ENCODE measurements around the gene LSP1. TPM values are rescaled to one million over a fixed set of nuclear protein-coding genes. Genes with fewer than 3 reads are reported as not detected.
"Not testable (repeated sequence)": the region's sequence is repeated elsewhere in the genome, so short reads cannot be mapped to it uniquely, and the experiment has no call there.

Gene LSP1
- total RNA-seq, 3 donors from 2014 or later: 21.4 to 36.0 (median 23.6) TPM

DNA sequence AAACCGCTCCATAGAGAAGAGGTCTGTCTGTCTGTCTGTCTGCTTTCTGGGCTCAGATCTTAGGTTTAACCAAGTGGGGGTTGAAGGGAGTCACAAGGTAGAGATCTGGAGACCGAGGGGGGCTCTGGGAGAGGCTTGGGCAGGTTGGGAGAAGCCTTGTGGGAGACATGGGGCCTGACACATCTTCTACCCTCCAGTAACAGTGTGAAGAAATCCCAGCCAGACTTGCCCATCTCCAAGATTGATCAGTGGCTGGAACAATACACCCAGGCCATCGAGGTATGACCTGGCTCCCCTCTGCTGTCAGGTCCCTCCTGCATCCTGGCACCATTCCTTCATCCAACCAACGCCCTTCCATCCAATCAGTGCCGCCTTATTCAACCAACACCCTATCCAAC lies 31.4 kb downstream of the LSP1 start:
- Histone ChIP-seq H3K9me3 (no peaks in the 10 kb centered on the region), H3K36me3 (no peaks in the 10 kb centered on the region), H3K4me3 (no peak overlapping the region), H3K27me3 (no peaks in the 10 kb centered on the region), H3K4me1 (peaks cover 5 to 11% of the 10 kb centered on the region in 2 donors), H3K27ac (no peak overlapping the region)
- no peak for TF ChIP-seq POLR2A (IDR thresholded peaks at IDR 0.05)
- TF ChIP-seq POLR2AphosphoS5 (IDR thresholded peaks at IDR 0.05): no peak
- TF ChIP-seq, protein P1, sequence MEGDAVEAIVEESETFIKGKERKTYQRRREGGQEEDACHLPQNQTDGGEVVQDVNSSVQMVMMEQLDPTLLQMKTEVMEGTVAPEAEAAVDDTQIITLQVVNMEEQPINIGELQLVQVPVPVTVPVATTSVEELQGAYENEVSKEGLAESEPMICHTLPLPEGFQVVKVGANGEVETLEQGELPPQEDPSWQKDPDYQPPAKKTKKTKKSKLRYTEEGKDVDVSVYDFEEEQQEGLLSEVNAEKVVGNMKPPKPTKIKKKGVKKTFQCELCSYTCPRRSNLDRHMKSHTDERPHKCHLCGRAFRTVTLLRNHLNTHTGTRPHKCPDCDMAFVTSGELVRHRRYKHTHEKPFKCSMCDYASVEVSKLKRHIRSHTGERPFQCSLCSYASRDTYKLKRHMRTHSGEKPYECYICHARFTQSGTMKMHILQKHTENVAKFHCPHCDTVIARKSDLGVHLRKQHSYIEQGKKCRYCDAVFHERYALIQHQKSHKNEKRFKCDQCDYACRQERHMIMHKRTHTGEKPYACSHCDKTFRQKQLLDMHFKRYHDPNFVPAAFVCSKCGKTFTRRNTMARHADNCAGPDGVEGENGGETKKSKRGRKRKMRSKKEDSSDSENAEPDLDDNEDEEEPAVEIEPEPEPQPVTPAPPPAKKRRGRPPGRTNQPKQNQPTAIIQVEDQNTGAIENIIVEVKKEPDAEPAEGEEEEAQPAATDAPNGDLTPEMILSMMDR (IDR thresholded peaks at IDR 0.05): no peak
- intact Hi-C loops (cut with DNase I; ENCODE audit: low total_unique reads): no loop called here
- no peak for DNase-seq (ENCODE audit: low spot score in 2 of 2)

DNA sequence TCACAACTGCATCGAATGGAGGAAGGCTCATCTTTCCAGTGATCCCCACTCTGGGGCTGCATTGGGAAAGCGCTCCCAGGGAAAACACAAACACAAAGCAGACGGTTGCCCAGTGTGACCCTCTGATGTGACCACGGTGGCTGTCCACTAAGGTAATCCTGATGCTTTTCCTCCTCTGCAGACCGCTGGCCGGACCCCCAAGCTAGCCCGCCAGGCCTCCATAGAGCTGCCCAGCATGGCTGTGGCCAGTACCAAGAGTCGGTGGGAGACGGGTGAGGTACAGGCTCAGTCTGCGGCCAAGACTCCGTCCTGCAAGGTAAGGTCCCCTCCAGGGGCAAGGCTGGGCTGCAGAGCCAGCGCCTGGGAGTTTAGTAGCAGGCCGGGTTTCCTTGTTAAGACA lies 33.7 kb downstream of the LSP1 start:
- H3K36me3 ChIP-seq; H3K4me1 ChIP-seq; intact Hi-C loops (cut with DNase I; ENCODE audit: low total_unique reads); H3K27me3 ChIP-seq; DNase-seq (ENCODE audit: low spot score in 2 of 2); H3K9me3 ChIP-seq; H3K27ac ChIP-seq; H3K4me3 ChIP-seq: not testable (repeated sequence)

DNA sequence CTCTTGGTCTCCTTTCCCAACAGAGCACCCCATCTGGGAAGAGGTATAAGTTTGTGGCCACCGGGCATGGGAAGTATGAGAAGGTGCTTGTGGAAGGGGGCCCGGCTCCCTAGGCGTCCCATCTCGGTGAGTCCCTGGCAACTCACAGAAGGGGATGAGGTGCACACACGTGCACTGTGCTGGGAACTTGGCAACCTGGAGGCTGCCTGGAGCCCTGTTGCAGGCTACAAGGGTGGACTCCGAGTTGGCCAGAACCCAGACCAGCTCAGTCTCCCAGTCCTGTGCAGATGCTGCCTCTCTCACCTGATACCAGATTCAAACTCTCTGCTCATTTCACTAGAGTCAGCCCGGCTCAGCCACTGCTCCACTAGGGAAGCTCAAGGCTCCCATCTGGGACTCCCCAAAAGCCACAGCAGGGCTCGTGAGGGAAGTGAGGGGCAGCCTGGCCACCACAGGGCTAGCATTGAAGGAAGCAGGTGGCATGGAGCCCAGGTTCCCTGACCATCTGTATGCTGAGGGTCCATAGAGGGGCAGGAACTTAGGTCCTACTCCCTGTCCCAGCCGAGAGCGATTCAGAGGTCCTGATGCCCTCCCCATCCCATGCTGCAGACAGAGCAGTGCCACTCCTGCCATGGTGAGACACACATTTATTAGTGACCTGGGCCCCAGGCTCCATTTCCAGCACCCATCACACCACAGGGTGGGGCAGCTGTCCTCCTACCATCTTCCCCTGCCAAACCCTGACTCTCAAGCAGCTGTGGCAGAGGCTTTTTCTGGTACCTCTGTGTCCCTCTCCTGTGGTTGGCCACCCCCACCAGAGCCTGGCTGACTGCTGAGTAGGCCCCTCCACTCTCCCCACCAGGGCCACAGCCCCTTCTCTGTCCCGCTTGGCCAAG lies 34.8 kb downstream of the LSP1 start:
- Histone ChIP-seq H3K36me3 (no peaks in the 10 kb centered on the region), H3K27ac (peak overlapping the region; percentile 8 to 74), H3K9me3 (no peaks in the 10 kb centered on the region), H3K4me3 (no peak overlapping the region), H3K27me3 (peaks cover 0 to 4% of the 10 kb centered on the region in 2 donors), H3K4me1 (peaks cover 0 to 5% of the 10 kb centered on the region in 2 donors)
- intact Hi-C loops (cut with DNase I; ENCODE audit: low total_unique reads): no loop called here
- TF ChIP-seq POLR2A (IDR thresholded peaks at IDR 0.05) (no peak), POLR2AphosphoS5 (IDR thresholded peaks at IDR 0.05) (no peak)
- TF ChIP-seq, protein P1 (IDR thresholded peaks at IDR 0.05): no peak
- no peak for DNase-seq (ENCODE audit: low spot score in 2 of 2)

DNA sequence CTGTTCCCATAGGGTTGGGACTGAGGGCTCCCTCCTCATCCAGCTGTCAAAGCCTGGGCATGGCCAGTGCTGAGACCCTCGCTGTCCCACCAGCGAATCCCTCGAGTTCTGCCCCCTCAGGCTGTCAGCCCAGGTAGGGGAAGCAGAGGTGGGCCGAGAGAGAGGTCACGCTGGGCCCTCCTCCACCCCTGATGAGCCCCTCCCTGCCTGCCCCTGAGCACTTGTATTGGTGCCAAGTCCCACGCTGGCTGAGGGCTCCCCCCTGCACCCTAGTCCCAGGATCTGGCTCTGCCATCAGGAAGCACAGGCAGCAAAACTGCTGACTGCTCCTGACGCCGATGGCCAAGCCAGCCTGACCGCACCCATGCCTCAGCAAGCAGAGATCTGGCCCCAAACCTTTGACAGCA lies 35.5 kb downstream of the LSP1 start:
- Histone ChIP-seq H3K4me1 (peaks cover 0 to 5% of the 10 kb centered on the region in 2 donors), H3K4me3 (no peak overlapping the region), H3K27ac (peak overlapping the region; percentile 8 to 74), H3K27me3 (peaks cover 0 to 4% of the 10 kb centered on the region in 2 donors), H3K9me3 (no peaks in the 10 kb centered on the region), H3K36me3 (no peaks in the 10 kb centered on the region)
- TF ChIP-seq POLR2A (IDR thresholded peaks at IDR 0.05): no peak
- TF ChIP-seq, protein P1 (IDR thresholded peaks at IDR 0.05): no peak
- TF ChIP-seq POLR2AphosphoS5 (IDR thresholded peaks at IDR 0.05): no peak
- no peak for DNase-seq (ENCODE audit: low spot score in 2 of 2)
- intact Hi-C loops (cut with DNase I; ENCODE audit: low total_unique reads): no loop called here

DNA sequence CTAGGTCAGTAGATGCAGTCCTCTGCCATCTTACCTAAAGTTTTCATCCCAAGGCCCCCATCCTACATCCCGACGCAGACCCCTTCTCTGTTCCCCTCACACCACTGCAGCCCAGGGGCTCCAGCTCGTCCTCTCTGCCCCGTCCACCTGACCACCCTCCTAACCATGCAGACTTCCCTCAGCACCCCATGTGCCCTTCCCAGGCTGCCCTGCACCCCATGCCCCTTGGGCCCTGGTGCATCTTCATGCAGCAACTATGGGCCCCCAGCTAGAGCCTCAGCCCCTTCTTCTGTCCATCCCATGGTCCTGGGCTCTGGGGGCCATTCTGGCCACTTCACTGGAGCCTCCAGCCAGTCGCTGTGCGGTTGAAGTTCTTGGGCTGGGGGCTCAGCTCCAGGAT lies 35.9 kb downstream of the LSP1 start:
- no peaks in the 10 kb centered on the region for H3K36me3 ChIP-seq
- peak overlapping the region in 1 of 2 donors; percentile 88 for H3K27ac ChIP-seq
- peaks cover 0 to 5% of the 10 kb centered on the region in 2 donors for H3K4me1 ChIP-seq
- H3K9me3 ChIP-seq: no peaks in the 10 kb centered on the region
- intact Hi-C loops (cut with DNase I; ENCODE audit: low total_unique reads): no loop called here
- H3K4me3 ChIP-seq: no peak overlapping the region
- peaks cover 0 to 4% of the 10 kb centered on the region in 2 donors for H3K27me3 ChIP-seq
- TF ChIP-seq POLR2AphosphoS5 (IDR thresholded peaks at IDR 0.05) (no peak), POLR2A (IDR thresholded peaks at IDR 0.05) (no peak)
- TF ChIP-seq, protein P1 (IDR thresholded peaks at IDR 0.05): no peak
- no peak for DNase-seq (ENCODE audit: low spot score in 2 of 2)
